Karpas-422 (cell line): ENCODE measurements around the gene ACAA2. TPM values are rescaled to one million over a fixed set of nuclear protein-coding genes. Genes with fewer than 3 reads are reported as not detected.
"Not testable (repeated sequence)": the region's sequence is repeated elsewhere in the genome, so short reads cannot be mapped to it uniquely, and the experiment has no call there.

Experiments used
- DNase-seq: peaks from one replicate; pipeline ENCODE4 v3.0.0-alpha.2; 2015
- H2AFZ ChIP-seq: fragments of 200-600 bp; sonication (generic); 2 replicates; pipeline ENCODE4 v1.6.1; 2014; ENCODE audit warnings: antibody characterized with exemption, low read length, mixed read lengths
- H3K27ac ChIP-seq: fragments of 200-600 bp; sonication (generic); 2 replicates; pipeline ENCODE4 v1.5.1; 2014; ENCODE audit warnings: mild to moderate bottlenecking, low read length, moderate library complexity
- H3K27me3 ChIP-seq: fragments of 200-600 bp; sonication (generic); 2 replicates; pipeline ENCODE4 v1.6.1; 2014; ENCODE audit warnings: low read length, mixed read lengths
- H3K36me3 ChIP-seq: fragments of 200-600 bp; sonication (generic); 2 replicates; pipeline ENCODE4 v1.6.1; 2014; ENCODE audit warnings: low read length, mixed read lengths; ENCODE audit not compliant: insufficient read depth
- H3K4me1 ChIP-seq: fragments of 200-600 bp; sonication (generic); 2 replicates; pipeline ENCODE4 v1.6.1; 2014; ENCODE audit warnings: mild to moderate bottlenecking, low read length, mixed read lengths
- H3K4me2 ChIP-seq: fragments of 200-600 bp; sonication (generic); 2 replicates; pipeline ENCODE4 v1.6.1; 2014; ENCODE audit warnings: low read length, low read depth, mild to moderate bottlenecking; ENCODE audit not compliant: poor library complexity, severe bottlenecking
- H3K4me3 ChIP-seq: fragments of 200-600 bp; sonication (generic); 2 replicates; pipeline ENCODE4 v1.5.1; 2014; ENCODE audit warnings: mild to moderate bottlenecking, antibody characterized with exemption, low read length, mixed read lengths
- H3K79me2 ChIP-seq: fragments of 200-600 bp; sonication (generic); 2 replicates; pipeline ENCODE4 v1.6.1; 2014; ENCODE audit warnings: mild to moderate bottlenecking, low read length, mixed read lengths
- H3K9ac ChIP-seq: fragments of 200-600 bp; sonication (generic); 2 replicates; pipeline ENCODE4 v1.6.0; 2014; ENCODE audit warnings: low read length
- H3K9me2 ChIP-seq: fragments of 200-600 bp; sonication (generic), shearing (Covaris generic); replicated peaks from 2 replicates; pipeline ENCODE4 v1.6.0; 2014; ENCODE audit warnings: mild to moderate bottlenecking, low read length, moderate library complexity; ENCODE audit not compliant: insufficient read depth
- H3K9me3 ChIP-seq: fragments of 300-700, 200-600 bp; sonication (generic); 2 replicates; pipeline ENCODE4 v1.6.1; 2014; ENCODE audit warnings: low read length, mixed read lengths
- H4K20me1 ChIP-seq: fragments of 200-600 bp; sonication (generic); 2 replicates; pipeline ENCODE4 v1.6.1; 2014; ENCODE audit warnings: mild to moderate bottlenecking, antibody characterized with exemption, low read length, low read depth; ENCODE audit not compliant: insufficient read depth
- total RNA-seq: library from RNA; depleted of rRNA; stranded (reverse); fragments of >200 nt; shearing (Covaris generic); gene quantifications from 2 replicates; pipeline ENCODE4 v1.2.3, GENCODE V29; 2014; ENCODE audit warnings: low replicate concordance

The ACAA2 gene
- total RNA-seq, 1 experiment from 2014 or later, result 46.9 TPM

DNA sequence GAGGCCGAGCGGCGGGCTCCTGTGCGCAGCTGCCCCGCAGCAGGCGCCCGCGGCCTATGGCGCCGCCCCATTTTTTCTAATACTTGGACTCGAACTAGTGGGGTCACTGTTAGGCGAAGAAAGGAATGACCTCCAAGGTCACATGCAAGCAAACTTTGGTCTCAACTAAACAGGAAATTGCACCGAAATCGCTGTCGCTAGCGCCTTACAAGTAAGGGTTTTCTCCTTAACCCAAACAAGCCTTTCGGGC lies 339 bp downstream of the ACAA2 start:
- no peak for DNase-seq
- H3K27ac ChIP-seq, result peak overlapping the region; percentile 89
- H3K4me2 ChIP-seq, result peak overlapping the region; percentile 95
- peaks cover 22% of the 10 kb centered on the region for H3K4me1 ChIP-seq
- H3K79me2 ChIP-seq, result peaks cover 53% of the 10 kb centered on the region
- H3K9me3 ChIP-seq, result peaks cover 3% of the 10 kb centered on the region; the same call in 1 of the 2 replicates
- H3K27me3 ChIP-seq, result no peaks in the 10 kb centered on the region
- H2AFZ ChIP-seq, result peak overlapping the region; percentile 82; the same call in 1 of the 2 replicates
- no peaks in the 10 kb centered on the region for H3K9me2 ChIP-seq
- no peaks in the 10 kb centered on the region for H4K20me1 ChIP-seq
- peak overlapping the region; percentile 73 for H3K4me3 ChIP-seq
- peak overlapping the region; percentile 88 for H3K9ac ChIP-seq
- no peaks in the 10 kb centered on the region for H3K36me3 ChIP-seq

DNA sequence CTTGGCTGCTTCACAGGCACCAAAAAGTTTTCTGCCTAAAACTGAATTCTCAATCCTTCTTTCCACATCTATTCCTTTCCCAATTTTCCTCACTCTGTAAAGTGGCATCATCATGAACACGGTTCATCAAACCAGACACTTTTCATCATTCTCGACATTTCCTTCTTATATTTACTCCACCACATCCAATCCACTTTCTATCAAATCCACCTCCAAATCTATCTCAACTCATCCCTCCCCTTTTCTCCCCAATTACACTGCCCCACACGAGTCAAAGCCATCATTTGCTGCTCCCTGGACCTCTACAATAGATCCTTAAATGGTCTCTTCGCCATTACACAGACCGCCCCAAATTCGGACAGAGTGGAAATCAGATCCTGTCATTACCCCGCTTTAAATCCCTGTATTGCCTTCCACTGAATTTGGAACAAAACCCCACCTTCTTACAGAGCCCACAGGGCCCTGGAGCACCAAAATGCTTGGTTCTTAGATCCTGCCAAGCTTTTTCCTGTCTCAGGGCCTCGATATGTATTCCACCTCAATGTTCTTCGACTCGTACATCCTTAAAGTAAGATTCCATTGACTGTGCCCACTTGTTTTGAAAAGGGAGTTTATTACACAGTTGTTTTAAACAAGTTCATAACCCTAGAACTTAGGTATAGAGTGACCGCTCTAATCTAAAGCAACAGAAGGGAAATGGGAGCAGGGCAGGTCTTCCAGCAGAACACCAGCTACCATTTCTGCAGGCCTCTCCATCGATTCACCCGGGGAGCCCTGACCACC lies 856 bp downstream of the ACAA2 start:
- no peaks in the 10 kb centered on the region for H4K20me1 ChIP-seq
- peaks cover 58% of the 10 kb centered on the region for H3K79me2 ChIP-seq
- peaks cover 3% of the 10 kb centered on the region; the same call in 1 of the 2 replicates for H3K9me3 ChIP-seq
- H3K27ac ChIP-seq, result peak overlapping the region; percentile 89
- peaks cover 22% of the 10 kb centered on the region for H3K4me1 ChIP-seq
- H3K9ac ChIP-seq, result peak overlapping the region; percentile 88
- no peaks in the 10 kb centered on the region for H3K36me3 ChIP-seq
- peak overlapping the region; percentile 95 for H3K4me2 ChIP-seq
- H2AFZ ChIP-seq, result 0 out of 2 replicates have a peak overlapping the region, but pooled peaks have one; percentile 82
- peak overlapping the region; percentile 73 for H3K4me3 ChIP-seq
- no peaks in the 10 kb centered on the region for H3K27me3 ChIP-seq
- no peaks in the 10 kb centered on the region for H3K9me2 ChIP-seq
- peak; percentile 49 for DNase-seq

DNA sequence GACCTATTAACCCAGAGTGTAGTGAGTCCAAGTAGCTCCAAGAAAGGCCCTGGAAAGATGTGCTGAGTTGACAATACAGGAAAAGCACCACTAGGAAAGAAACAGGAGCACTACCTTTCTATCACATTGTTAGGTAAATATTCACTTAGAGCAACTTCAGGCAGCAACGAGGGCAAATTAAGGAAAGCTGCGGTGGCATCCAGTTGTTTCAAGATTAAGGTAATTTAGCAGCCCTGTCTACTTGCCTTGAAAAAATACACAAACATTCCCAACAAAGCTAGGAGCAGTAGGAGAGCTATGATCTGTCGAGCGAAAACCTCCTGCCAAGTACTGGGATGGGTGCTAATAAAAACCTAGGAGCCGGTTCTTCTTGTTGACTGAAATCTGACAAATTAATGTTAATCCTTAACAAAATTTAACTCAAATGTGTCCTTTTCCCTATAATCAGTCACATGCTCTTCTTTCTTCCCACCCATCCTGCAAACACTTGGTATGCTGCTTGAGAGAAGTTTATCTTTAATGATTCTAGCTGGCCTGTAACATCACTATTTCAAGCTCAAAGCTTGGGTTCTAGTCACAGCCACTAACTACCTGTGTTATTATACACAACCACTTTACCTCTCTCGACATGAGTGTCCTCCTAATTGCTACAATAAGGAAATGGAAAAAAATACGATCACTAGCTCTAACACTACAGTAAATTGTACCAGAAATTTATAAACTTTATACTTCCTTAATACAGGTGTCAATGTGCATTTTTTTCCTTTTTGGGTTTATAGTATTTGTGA lies 2.0 kb downstream of the ACAA2 start:
- Histone ChIP-seq H3K79me2 (peaks cover 69% of the 10 kb centered on the region), H3K9me2 (no peaks in the 10 kb centered on the region), H3K27me3 (no peaks in the 10 kb centered on the region), H3K4me2 (peak overlapping the region; percentile 95), H3K36me3 (no peaks in the 10 kb centered on the region), H3K9ac (no peak overlapping the region), H2AFZ (no peak overlapping the region), H3K9me3 (peaks cover 3% of the 10 kb centered on the region; the same call in 1 of the 2 replicates), H4K20me1 (no peaks in the 10 kb centered on the region), H3K4me1 (peaks cover 22% of the 10 kb centered on the region), H3K4me3 (peak overlapping the region; percentile 73), H3K27ac (peak overlapping the region; percentile 89)
- no peak for DNase-seq

DNA sequence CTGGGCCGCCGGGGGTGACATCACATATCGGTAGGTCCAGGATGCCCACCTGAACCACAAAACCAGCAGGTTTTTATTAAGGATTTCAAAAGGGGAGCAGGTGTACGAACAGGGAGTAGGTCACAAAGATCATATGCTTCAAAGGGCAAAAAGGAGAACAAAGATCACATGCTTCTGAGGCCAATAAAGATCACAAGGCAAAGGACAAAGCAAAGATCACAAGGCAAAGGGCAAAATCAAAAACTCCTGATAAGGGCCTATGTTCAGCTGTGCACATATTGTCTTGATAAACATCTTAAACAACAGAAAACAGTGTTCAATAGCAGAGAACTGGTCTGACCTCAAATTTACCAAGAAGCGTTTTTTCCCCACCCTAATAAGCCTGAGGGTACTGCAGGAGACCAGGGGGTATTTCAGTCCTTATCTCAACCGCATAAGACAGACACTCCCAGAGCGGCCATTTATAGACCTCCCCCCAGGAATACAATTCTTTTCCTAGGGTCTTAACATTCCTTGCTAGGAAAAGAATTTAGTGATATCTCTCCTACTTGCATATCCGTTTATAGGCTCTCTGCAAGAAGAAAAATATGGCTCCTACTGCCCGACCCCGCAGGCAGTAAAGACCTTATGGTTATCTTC lies 4.7 kb downstream of the ACAA2 start:
- not testable (repeated sequence) for H3K9ac ChIP-seq, H3K4me2 ChIP-seq, H4K20me1 ChIP-seq, H3K27ac ChIP-seq, H3K9me2 ChIP-seq, H2AFZ ChIP-seq, H3K36me3 ChIP-seq, H3K27me3 ChIP-seq, H3K4me3 ChIP-seq, H3K9me3 ChIP-seq, DNase-seq
- Histone ChIP-seq H3K4me1 (peaks cover 17% of the 10 kb centered on the region), H3K79me2 (peaks cover 95% of the 10 kb centered on the region)

DNA sequence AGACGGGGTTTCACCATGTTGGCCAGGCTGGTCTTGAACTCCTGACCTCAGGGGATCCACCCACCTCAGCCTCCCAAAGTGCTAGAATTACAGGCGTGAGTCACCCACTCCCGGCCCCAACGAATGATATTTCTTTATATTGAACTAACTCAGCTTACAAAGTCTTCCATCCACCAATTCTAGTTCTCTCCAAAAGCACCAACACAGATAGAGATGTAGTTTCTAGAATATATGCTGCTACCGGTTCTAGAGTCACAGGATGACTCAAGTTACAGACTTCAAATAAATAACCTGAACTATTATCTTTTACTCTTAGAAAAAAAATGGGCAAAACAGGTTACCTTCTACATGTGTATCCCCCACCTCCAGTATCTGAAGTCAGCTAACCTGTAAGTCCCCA lies 9.2 kb downstream of the ACAA2 start:
- peaks cover 72% of the 10 kb centered on the region for H3K79me2 ChIP-seq

DNA sequence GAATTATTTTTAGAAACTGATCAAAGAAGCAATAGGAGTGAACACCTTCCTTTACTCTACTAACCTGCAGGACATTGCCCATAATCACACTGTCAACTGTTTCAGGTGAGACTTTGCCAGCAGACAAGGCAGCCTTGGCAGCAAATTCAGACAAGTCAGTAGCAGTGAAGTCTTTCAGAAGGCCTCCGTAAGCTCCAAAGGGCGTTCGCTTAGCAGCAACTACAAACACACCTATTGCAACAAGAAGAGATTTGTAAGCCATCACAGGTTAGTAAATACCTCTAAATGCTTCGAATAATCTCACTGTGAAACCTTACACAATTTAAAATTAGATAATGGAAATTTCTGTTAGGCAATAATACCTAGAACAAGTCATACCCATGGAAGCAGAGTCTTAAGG lies 10.7 kb downstream of the ACAA2 start:
- Histone ChIP-seq H3K9ac (no peak overlapping the region), H3K4me3 (no peak overlapping the region), H3K79me2 (peaks cover 65% of the 10 kb centered on the region), H3K9me2 (no peaks in the 10 kb centered on the region), H3K9me3 (no peaks in the 10 kb centered on the region), H3K4me1 (no peaks in the 10 kb centered on the region), H3K4me2 (no peak overlapping the region), H3K27me3 (no peaks in the 10 kb centered on the region), H3K27ac (no peak overlapping the region), H4K20me1 (no peaks in the 10 kb centered on the region), H2AFZ (no peak overlapping the region), H3K36me3 (peaks cover 24% of the 10 kb centered on the region; the same call in 1 of the 2 replicates)
- no peak for DNase-seq

More for the DNA sequence above, 9.2 kb downstream of the ACAA2 start:
- Histone ChIP-seq H3K4me1 (no peaks in the 10 kb centered on the region), H4K20me1 (no peaks in the 10 kb centered on the region), H3K9ac (no peak overlapping the region), H3K27ac (no peak overlapping the region), H2AFZ (no peak overlapping the region), H3K9me3 (no peaks in the 10 kb centered on the region), H3K4me2 (no peak overlapping the region), H3K9me2 (no peaks in the 10 kb centered on the region), H3K27me3 (no peaks in the 10 kb centered on the region), H3K4me3 (no peak overlapping the region), H3K36me3 (peaks cover 15% of the 10 kb centered on the region; the same call in 1 of the 2 replicates)
- no peak for DNase-seq

DNA sequence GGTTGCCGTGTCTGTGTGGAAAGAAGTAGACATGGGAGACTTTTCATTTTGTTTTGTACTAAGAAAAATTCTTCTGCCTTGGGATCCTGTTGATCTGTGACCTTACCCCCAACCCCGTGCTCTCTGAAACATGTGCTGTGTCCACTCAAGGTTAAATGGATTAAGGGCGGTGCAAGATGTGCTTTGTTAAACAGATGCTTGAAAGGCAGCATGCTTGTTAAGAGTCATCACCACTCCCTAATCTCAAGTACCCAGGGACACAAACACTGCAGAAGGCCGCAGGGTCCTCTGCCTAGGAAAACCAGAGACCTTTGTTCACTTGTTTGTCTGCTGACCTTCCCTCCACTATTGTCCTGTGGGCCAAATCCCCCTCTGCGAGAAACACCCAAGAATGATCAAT lies 12.8 kb downstream of the ACAA2 start:
- H3K4me3 ChIP-seq, H3K4me1 ChIP-seq, H4K20me1 ChIP-seq, H3K9ac ChIP-seq, DNase-seq, H3K27ac ChIP-seq, H3K9me3 ChIP-seq, H2AFZ ChIP-seq, H3K27me3 ChIP-seq, H3K4me2 ChIP-seq, H3K9me2 ChIP-seq: not testable (repeated sequence)
- Histone ChIP-seq H3K36me3 (peaks cover 36% of the 10 kb centered on the region; the same call in 1 of the 2 replicates), H3K79me2 (peaks cover 43% of the 10 kb centered on the region)

DNA sequence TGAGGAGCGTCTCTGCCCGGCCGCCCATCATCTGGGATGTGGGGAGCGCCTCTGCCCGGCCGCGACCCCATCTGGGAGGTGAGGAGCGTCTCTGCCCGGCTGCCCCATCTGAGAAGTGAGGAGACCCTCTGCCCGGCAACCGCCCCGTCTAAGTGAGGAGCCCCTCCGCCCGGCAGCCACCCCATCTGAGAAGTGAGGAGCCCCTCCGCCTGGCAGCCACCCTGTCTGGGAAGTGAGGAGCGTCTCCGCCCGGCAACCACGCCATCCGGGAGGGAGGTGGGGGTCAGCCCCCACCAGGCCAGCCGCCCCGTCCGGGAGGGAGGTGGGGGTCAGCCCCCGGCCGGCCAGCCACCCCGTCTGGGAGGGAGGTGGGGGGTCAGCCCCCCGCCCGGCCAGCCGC lies 13.5 kb downstream of the ACAA2 start:
- not testable (repeated sequence) for H2AFZ ChIP-seq, H3K9me2 ChIP-seq, H3K9ac ChIP-seq, H4K20me1 ChIP-seq, H3K27ac ChIP-seq, H3K27me3 ChIP-seq, H3K4me1 ChIP-seq, DNase-seq, H3K4me2 ChIP-seq, H3K4me3 ChIP-seq, H3K9me3 ChIP-seq
- H3K36me3 ChIP-seq, result peaks cover 36% of the 10 kb centered on the region; the same call in 1 of the 2 replicates
- peaks cover 37% of the 10 kb centered on the region for H3K79me2 ChIP-seq
